Activated CD4-positive, CD25-positive, alpha-beta regulatory T cell treated with anti-CD3 and anti-CD28 coated beads, Interleukin-2, amount 50 U/mL, for 72 hours (primary cell): ENCODE results near the gene TES.

Experiments
- DNase-seq: peaks from one replicate; pipeline ENCODE4 v3.0.0; 2021

Gene TES

GRCh38 chr7:116195451-116195850 lies 14.9 kb upstream of the TES start:
- DNase-seq, result no peak

GRCh38 chr7:116196947-116197346 lies 13.4 kb upstream of the TES start:
- DNase-seq, result no peak

GRCh38 chr7:116197360-116197759 lies 13.0 kb upstream of the TES start:
- no peak for DNase-seq

- DNase-seq, result no peak
These were observed 11.5 kb upstream of the TES start for GRCh38 chr7:116198748-116199410.

- DNase-seq, result no peak
These were observed 9.4 kb upstream of the TES start for GRCh38 chr7:116200963-116201362.

GRCh38 chr7:116206141-116206540 lies 4.2 kb upstream of the TES start:
- DNase-seq, result no peak

- no peak for DNase-seq
These were observed 1.4 kb upstream of the TES start for GRCh38 chr7:116208919-116209318.

- DNase-seq, result no peak
These were observed 723 bp upstream of the TES start for GRCh38 chr7:116209561-116210070.

GRCh38 chr7:116211006-116211912 lies 920 bp downstream of the TES start:
- DNase-seq, result peak; percentile 62

- DNase-seq, result no peak
These were observed 1.7 kb downstream of the TES start for GRCh38 chr7:116211913-116212596.

- no peak for DNase-seq
These were observed 2.5 kb downstream of the TES start for GRCh38 chr7:116212869-116213268.

GRCh38 chr7:116213361-116214130 lies 3.2 kb downstream of the TES start:
- no peak for DNase-seq

- DNase-seq, result no peak
These were observed 4.6 kb downstream of the TES start for GRCh38 chr7:116214921-116215320.

GRCh38 chr7:116215551-116215950 lies 5.2 kb downstream of the TES start:
- DNase-seq, result no peak

GRCh38 chr7:116216956-116217571 lies 6.7 kb downstream of the TES start:
- no peak for DNase-seq

- DNase-seq, result no peak
These were observed 7.8 kb downstream of the TES start for GRCh38 chr7:116218051-116218645.

- DNase-seq, result no peak
These were observed 8.4 kb downstream of the TES start for GRCh38 chr7:116218747-116219146.

- DNase-seq, result no peak
These were observed 8.9 kb downstream of the TES start for GRCh38 chr7:116219288-116219687.

GRCh38 chr7:116219834-116220233 lies 9.5 kb downstream of the TES start:
- DNase-seq, result no peak

GRCh38 chr7:116222501-116222900 lies 12.2 kb downstream of the TES start:
- DNase-seq, result no peak

GRCh38 chr7:116223588-116223987 lies 13.2 kb downstream of the TES start:
- DNase-seq, result no peak
